IPS-18c (cell line): ENCODE data around the gene HS3ST5.
"Not testable (repeated sequence)": the region's sequence is repeated elsewhere in the genome, so short reads cannot be mapped to it uniquely, and the experiment has no call there.

Experiments used
- H3K4me3 ChIP-seq: 2 replicates; pipeline ENCODE4 v1.7.0; 2013; ENCODE audit warnings: low read depth, mild to moderate bottlenecking, low read length, moderate library complexity; ENCODE audit not compliant: insufficient read depth
- H3K9me3 ChIP-seq: one replicate; pipeline ENCODE4 v1.6.1; 2013; ENCODE audit warnings: mild to moderate bottlenecking, low read length, moderate library complexity; ENCODE audit not compliant: control insufficient read depth, insufficient read depth

Gene HS3ST5

DNA sequence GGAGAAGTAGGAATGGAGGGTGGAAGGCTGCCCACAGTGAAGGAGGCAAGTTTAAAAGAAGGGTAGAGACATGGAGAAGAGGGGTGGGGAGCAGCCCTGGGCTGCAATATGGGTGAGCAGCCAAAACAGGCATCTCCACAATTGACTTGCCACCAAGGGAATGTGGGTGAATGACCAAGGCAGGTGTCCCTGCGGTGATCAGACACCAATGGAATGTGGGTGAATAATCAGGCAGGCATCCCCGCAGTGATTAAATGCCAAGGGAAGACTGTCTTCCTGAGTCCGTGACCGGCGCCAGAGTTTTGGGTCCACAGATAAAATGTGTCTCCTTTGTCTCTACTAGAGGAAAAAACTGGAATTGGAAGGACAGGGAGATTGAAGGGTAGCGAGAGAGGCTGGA is 325.7 kb downstream of the HS3ST5 start:
- H3K4me3 ChIP-seq, H3K9me3 ChIP-seq: not testable (repeated sequence)

GRCh38 chr6:114014106-114014505 is 328.7 kb downstream of the HS3ST5 start:
- not testable (repeated sequence) for H3K9me3 ChIP-seq

GRCh38 chr6:114011486-114011885 is 331.3 kb downstream of the HS3ST5 start:
- not testable (repeated sequence) for H3K4me3 ChIP-seq, H3K9me3 ChIP-seq

More at GRCh38 chr6:114014106-114014505, 328.7 kb downstream of the HS3ST5 start:
- not testable (repeated sequence) for H3K4me3 ChIP-seq

DNA sequence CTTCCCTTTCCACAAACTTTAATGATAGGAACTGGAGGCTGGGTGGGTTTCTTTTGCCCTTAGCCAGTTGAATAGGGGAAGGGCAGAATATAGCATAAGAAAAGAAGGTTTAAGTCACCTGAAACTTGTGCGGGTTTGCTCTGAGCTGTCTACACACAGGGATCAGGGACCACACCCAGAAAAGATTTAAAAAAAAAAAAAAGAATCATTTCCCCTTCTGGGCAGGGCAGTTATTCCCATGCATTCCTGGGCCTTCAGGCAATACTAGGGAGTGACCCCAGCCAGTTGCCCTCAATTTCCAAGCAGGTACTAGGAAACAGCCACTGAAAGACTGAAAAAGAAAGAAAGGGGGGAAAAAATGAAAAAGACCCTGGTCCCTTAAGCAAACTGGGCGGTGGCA is 332.3 kb downstream of the HS3ST5 start:
- Histone ChIP-seq H3K9me3 (no peaks in the 10 kb centered on the region), H3K4me3 (no peak overlapping the region)

DNA sequence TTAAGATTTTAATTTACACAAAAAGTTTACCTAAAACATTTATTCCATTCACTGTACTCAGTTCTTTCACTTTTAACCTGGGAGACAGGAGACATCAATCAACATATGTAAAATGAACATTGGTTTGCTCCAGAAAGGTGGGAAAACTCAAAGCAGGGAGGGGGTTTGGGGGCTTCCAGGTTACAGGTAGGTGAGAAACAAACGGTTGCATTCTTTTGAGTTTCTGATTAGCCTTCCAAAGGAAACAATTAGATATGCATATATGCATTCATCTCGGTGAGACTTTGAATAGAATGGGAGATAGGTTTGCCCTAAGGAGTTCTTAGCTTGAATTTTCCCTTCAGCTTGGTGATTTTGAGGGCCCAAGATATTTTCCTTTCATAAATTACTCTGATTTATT is 333.6 kb downstream of the HS3ST5 start:
- no peak overlapping the region for H3K4me3 ChIP-seq
- no peaks in the 10 kb centered on the region for H3K9me3 ChIP-seq

- Histone ChIP-seq H3K4me3 (no peak overlapping the region), H3K9me3 (no peaks in the 10 kb centered on the region)
These were observed 334.5 kb downstream of the HS3ST5 start for GRCh38 chr6:114008331-114008730.

DNA sequence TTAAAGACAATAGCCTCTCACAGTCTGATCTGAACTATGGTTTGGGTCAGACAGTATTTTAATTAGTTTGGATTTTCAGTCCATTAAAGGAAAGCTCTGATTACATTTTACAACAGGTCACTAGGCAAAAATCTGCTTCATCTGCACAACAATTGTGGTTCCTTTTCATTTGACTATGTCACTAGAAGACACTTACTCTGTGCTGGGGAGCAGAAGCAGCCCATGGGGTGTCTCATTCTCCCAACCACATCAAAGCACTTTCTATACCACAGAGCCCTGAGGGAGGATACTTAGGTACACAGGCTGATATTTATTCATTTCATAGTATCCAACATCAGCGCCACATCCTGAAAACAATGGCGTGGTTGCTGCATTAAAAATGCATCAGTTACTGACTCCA is 335.3 kb downstream of the HS3ST5 start:
- no peak overlapping the region for H3K4me3 ChIP-seq
- H3K9me3 ChIP-seq: no peaks in the 10 kb centered on the region
